Measurements from ENCODE around the gene CAD. TPM values are rescaled to one million over a fixed set of nuclear protein-coding genes. Genes with fewer than 3 reads are reported as not detected.
"Not testable (repeated sequence)": the region's sequence is repeated elsewhere in the genome, so short reads cannot be mapped to it uniquely, and the experiment has no call there.

CAD gene
- total RNA-seq, 4 donors from 2014 or later = 17.6 to 34.5 (median 22.0) TPM

- Histone ChIP-seq H3K27ac (no peak overlapping the region), H3K27me3 (peaks cover 0 to 6% (median 0%) of the 10 kb centered on the region in 4 donors), H3K36me3 (no peaks in the 10 kb centered on the region), H3K4me3 (no peak overlapping the region), H3K4me1 (peaks cover 0 to 3% (median 0%) of the 10 kb centered on the region in 3 donors), H3K9me3 (no peaks in the 10 kb centered on the region)
- WGBS, 2 donors = 30 to 37% methylated on average over 8 of the region's 8 CpGs
- intact Hi-C loops (cut with DNase I) = no loop called here
- DNase-seq = no peak
- TF ChIP-seq POLR2A (IDR thresholded peaks at IDR 0.05) = no peak
- TF ChIP-seq, protein P1, sequence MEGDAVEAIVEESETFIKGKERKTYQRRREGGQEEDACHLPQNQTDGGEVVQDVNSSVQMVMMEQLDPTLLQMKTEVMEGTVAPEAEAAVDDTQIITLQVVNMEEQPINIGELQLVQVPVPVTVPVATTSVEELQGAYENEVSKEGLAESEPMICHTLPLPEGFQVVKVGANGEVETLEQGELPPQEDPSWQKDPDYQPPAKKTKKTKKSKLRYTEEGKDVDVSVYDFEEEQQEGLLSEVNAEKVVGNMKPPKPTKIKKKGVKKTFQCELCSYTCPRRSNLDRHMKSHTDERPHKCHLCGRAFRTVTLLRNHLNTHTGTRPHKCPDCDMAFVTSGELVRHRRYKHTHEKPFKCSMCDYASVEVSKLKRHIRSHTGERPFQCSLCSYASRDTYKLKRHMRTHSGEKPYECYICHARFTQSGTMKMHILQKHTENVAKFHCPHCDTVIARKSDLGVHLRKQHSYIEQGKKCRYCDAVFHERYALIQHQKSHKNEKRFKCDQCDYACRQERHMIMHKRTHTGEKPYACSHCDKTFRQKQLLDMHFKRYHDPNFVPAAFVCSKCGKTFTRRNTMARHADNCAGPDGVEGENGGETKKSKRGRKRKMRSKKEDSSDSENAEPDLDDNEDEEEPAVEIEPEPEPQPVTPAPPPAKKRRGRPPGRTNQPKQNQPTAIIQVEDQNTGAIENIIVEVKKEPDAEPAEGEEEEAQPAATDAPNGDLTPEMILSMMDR (IDR thresholded peaks at IDR 0.05) = peak; percentile 23 to 64 (median 58)
Measured at GRCh38 chr2:27191070-27191829, 25.9 kb upstream of the CAD start.

DNA sequence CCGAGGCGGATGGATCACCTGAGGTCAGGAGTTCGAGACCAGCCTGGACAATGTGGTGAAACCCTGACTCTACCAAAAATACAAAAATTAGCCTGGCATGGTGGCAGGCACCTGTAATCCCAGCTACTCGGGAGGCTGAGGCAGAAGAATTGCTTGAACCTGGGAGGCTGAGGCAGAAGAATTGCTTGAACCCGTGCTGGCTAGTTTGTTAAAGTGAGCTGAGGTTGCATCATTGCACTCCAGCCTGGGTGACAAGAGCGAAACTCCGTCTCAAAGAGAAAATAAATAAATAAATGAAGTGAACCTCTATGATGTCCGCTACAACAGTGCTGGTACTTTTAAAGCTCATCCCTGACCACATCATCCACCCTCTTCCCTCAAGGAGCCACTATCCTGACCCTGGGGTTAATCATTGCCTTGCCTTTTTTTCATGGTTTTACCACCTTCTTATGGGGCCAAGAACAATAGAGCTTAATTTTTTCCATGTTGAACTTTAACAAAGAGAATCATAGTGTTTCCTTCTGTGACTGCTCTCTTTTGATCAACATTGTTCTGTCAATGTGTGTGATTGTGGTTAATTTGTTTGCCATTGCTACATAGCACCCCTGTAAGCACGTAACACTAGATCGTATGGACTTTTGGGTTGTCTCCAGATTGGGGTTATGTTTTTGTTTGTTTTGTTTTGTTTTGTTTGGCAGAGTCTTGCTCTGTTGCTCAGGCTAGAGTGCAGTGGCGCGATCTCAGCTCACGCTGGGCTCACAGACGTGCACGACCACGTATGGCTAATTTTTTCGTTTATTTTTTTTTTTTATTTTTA is 22.4 kb upstream of the CAD start:
- intact Hi-C loops (cut with DNase I) = no loop called here
- Histone ChIP-seq H3K27me3 (no peaks in the 10 kb centered on the region), H3K36me3 (peaks cover 0 to 9% (median 0%) of the 10 kb centered on the region in 3 donors), H3K27ac (no peak overlapping the region), H3K9me3 (no peaks in the 10 kb centered on the region), H3K4me1 (no peaks in the 10 kb centered on the region), H3K4me3 (no peak overlapping the region)
- no peak for TF ChIP-seq POLR2A (IDR thresholded peaks at IDR 0.05)
- TF ChIP-seq, protein P1 (IDR thresholded peaks at IDR 0.05) = no peak
- 67 to 77% methylated on average over 17 of the region's 17 CpGs for WGBS, 2 donors
- no peak for DNase-seq

DNA sequence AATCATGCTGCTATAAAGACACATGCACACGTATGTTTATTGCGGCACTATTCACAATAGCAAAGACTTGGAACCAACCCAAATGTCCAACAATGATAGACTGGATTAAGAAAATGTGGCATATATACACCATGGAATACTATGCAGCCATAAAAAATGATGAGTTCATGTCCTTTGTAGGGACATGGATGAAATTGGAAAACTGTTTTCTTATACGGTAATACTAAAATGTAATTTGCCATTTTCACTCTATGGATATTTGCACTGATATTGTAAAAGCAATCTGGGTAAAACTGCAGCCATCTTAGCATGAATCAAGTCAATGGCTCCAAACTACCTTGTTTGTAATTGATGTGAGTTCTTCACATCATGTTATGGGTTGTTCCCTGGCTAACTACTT is 21.4 kb upstream of the CAD start:
- H3K36me3 ChIP-seq = peaks cover 0 to 20% (median 0%) of the 10 kb centered on the region in 3 donors
- H3K9me3 ChIP-seq; H3K27me3 ChIP-seq; intact Hi-C loops (cut with DNase I); DNase-seq; H3K27ac ChIP-seq; H3K4me1 ChIP-seq; H3K4me3 ChIP-seq: not testable (repeated sequence)
- 89 to 90% methylated on average over 1 to 3 of the region's 3 CpGs for WGBS, 2 donors

GRCh38 chr2:27198068-27198467 is 19.1 kb upstream of the CAD start:
- 92 to 96% methylated on average over 3 of the region's 3 CpGs for WGBS, 2 donors
- H3K36me3 ChIP-seq = peaks cover 0 to 42% (median 5%) of the 10 kb centered on the region in 3 donors
- H3K4me3 ChIP-seq; DNase-seq; H3K4me1 ChIP-seq; H3K27me3 ChIP-seq; H3K9me3 ChIP-seq; H3K27ac ChIP-seq; intact Hi-C loops (cut with DNase I): not testable (repeated sequence)

DNA sequence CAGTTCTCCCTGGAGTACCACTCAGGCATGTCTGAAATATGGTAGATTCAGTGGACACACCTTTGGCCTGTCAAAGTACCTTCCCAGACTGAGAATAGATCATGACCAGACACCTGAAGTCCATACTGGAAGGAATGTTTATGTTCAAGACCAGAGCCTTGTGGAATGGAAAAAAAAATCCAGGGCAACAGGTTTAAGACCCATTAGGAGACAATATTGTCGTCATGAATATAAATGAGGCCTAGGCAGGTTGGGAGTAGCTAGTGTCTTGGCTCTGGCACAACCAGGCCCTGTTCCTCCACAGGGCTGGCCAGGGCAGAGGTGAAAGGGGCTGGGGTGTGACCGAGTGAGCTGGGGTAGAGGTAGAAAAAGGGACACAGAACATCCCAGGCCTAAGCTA is 18.5 kb upstream of the CAD start:
- DNase-seq = no peak
- Histone ChIP-seq H3K4me1 (no peaks in the 10 kb centered on the region), H3K9me3 (no peaks in the 10 kb centered on the region), H3K27ac (no peak overlapping the region), H3K27me3 (no peaks in the 10 kb centered on the region), H3K4me3 (no peak overlapping the region), H3K36me3 (peaks cover 0 to 47% (median 5%) of the 10 kb centered on the region in 3 donors)
- intact Hi-C loops (cut with DNase I) = no loop called here
- 70 to 86% methylated on average over 2 of the region's 2 CpGs for WGBS, 2 donors
- no peak for TF ChIP-seq POLR2A (IDR thresholded peaks at IDR 0.05)
- TF ChIP-seq, protein P1 (IDR thresholded peaks at IDR 0.05) = no peak

DNA sequence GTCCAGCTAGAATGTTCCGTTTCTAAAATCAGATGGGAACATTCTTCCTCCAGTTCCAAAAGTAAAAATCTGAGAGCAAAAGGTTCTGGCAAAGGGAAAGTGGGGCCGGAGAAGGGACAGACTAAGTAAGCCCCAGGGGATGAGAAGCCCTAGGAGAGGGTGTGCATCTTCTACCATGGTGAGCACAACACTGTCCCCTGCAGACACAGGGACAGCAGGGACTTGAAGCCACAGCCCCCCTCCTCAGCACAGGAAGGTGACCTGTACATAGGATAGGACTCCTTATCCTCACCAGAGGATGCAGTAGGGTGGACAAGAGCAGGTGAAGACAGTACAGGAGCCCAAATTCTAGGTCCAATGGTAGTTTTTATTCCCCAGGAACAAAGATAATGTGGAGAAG is 17.9 kb upstream of the CAD start:
- WGBS, 2 donors = 70 to 79% methylated on average over 2 of the region's 2 CpGs
- H3K9me3 ChIP-seq = no peaks in the 10 kb centered on the region
- no peak overlapping the region for H3K27ac ChIP-seq
- H3K27me3 ChIP-seq = no peaks in the 10 kb centered on the region
- TF ChIP-seq, protein P1 (IDR thresholded peaks at IDR 0.05) = no peak
- no peak for TF ChIP-seq POLR2A (IDR thresholded peaks at IDR 0.05)
- H3K4me3 ChIP-seq = no peak overlapping the region
- intact Hi-C loops (cut with DNase I) = no loop called here
- DNase-seq = no peak
- no peaks in the 10 kb centered on the region for H3K4me1 ChIP-seq
- peaks cover 0 to 53% (median 5%) of the 10 kb centered on the region in 3 donors for H3K36me3 ChIP-seq

Measured in esophagus squamous epithelium (tissue), 5 donors.